Smooth muscle cell of the brain vasculature (primary cell): Measurements from ENCODE around the gene CELF2.

Source experiments
- DNase-seq: peaks from one replicate; pipeline ENCODE4 v3.0.0-alpha.2; 2012; ENCODE audit warnings: low read depth, low spot score

Gene CELF2

DNA sequence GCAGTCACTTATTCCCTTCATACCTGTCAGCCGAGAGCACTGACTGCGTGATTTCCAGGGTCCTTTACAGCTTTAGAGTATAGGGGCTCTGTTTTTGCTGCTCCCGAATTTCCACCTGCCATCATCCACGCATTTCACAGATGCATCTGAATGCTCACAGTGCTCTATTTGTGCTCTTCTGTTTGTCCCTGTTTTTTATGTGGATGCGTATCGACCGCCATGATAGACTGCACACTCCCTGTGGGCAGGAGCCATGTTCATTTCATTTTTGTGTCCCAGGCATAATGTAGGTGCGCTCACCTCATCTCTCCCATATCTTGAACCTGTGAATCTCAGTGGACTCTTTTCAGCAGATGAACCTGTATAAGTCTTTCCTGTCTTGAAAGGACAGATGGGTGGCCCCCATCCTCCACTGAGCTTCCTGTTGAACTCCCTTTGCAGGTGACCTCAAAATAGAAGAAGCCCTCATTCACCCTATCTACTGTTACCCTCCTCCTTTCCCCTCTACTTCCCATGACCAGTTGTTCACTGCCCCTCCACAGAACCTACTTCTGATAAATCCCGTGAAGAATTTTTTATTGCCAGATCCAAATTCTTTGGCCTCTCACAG lies 228.4 kb downstream of the CELF2 start:
- no peak for DNase-seq

DNA sequence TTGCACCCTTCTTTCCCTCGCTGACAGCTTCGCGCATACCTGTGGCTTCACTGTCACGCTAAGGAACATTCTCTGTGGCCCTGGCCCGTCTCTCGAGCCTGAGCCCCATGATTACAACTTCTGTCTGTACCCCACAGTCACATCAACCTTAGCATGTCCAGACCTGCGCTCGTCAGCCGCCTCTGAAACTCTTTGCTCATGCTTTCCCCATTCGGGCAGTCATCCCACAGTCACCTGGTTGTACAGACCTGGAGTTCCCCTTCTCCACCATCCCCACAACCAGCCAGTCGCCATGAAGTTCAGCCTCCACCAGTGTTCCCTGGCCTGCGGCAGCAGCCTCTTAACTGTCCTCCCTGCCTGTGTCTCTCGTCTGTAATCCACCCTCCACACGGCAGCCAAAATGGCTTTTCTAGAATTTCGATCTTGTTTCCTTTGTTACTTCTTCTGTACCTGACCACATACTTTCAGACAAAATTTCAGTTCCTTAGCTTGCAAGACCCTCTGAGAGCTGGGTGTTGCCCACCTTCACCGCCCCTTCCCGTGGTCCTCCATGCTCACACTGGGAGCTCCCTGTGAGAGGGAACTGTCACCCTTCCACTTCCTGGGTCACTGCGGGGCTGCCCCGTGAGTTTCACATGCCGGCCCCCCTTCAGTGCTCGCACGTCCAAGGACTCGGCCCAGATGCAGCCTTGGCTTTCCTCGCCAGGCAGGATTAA lies 229.2 kb downstream of the CELF2 start:
- DNase-seq = no peak

DNA sequence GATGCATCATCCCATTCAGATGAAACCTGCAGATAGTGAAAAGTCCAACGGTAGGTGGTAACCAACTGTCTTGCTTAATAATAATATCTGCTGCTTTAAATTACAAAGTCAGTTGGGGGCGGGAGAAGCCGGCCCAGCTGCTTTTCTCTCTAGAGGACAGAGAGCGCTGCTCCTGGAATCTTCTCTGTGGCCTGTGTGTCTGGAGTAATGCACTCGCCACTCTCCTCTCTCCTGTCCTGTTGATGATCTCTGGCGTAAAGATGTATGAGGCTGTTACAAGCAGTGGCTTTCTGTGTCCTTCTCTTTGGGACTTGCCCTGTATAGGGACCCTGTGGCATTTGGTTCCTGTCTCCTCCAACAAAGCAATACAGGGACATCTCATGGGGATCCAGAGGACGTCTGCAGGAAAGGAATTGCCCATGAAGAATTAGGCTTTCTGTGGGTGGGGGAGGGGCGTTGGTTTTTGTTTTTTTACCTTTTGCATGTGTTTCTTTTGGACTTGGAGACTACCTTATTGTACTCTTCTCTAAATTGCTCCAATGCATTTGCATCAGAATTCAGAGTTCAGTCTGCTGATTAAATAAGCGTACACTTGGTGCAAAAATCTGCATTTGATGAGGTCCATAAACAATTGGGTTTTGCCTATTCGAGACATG lies 231.6 kb downstream of the CELF2 start:
- DNase-seq = no peak

DNA sequence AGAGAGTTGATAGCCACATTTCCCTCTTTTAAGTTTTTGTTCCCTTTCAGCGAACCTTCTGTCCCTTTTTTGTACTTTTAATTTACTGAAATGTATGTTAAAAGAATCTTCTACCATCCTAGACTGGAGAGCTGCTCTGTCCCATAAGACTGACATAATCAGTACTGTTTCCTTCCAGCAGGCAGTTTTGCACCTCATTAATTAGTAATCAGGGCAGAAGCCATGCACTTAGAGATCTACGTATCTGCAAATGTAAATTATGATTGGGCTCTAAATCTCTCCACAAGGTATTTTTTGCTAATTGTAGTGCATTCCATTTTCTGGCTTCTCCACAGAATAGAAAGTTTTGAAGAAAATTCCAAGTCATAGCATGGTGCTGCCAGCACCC lies 232.1 kb downstream of the CELF2 start:
- no peak for DNase-seq

DNA sequence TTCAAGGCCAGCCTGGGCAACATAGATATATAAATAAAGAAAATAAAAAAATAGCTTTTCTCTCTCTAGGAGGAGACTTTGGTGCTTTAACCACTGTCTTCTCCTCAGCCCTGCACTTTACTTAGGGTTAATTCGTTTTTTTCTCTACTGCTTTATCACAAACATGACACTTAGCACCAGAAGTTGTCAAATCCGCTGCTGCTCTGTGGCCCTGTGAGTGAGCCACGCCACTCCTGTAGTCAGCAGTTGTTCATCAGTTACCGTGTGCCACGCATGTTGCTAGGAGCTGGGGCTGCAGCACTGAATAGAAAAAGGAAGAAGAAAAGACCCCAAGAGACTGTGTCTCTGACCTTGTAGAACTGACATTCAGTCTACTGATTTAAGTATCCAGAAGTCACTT lies 232.6 kb downstream of the CELF2 start:
- DNase-seq = no peak

DNA sequence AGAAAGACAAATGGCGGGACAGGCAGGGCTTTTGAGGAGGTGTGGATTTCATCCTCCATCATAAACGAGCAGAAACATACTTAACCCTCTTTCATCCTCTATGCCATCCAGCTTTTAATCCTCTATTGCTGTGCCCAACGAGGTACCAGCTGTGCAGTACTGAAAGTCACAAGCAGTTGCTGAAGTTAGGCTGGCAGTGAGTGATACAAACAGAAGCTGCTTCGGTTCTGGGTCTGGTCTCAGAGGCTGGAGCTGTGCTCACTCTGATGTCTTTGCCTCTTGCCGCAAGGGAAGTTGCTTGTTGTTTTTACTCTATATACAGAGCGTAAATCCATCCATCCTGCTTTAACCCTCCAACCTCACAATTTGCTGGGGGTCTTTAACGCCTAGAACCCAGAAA lies 235.2 kb downstream of the CELF2 start:
- no peak for DNase-seq

DNA sequence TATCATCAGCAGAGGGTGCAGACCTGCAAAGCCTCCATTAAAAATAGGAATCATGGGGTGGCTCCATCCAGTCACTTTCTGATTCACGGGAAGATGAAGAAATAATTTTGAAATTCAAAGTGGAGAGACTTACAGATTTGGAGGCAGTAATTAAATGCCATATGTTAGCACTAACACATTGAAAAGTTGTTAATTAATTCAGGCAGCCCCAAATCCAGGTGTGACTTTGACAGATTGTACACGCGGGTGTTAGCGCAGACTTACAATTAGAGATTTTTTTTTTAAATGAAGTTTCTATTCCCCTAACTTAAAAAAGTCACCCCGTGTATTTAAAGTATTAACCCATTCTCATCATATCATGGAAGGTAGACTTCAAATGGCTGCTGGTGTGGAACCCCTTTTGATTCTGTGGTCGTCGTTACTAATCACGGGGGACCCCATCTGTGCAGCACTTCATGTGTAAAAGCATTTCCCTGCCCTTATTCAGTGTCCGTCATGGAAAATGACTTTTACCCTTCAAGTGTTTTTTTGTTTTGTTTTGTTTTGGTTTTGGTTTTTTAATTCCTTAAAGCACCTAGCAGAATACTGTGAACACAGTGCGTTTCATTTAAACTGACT lies 235.8 kb downstream of the CELF2 start:
- no peak for DNase-seq

DNA sequence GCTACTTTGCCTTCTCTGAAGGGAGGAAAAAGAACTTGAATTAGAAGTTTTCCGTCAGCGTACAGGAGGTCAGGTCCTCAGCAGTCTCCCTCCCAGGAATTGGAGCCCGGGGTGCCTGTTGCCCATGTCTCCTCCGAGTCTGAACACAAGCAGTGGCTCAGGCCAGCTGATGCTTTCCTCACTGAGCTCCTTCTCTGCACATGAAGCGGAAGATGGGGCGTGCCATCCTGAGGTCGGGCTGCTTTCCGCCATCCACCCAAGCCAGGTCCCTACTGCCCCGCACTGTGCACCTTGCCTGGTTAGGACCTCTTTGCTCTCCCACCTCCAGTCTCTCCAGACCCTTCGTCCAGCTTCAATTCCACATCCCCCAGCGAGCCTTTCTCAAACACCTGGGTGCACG lies 237.5 kb downstream of the CELF2 start:
- DNase-seq = no peak

DNA sequence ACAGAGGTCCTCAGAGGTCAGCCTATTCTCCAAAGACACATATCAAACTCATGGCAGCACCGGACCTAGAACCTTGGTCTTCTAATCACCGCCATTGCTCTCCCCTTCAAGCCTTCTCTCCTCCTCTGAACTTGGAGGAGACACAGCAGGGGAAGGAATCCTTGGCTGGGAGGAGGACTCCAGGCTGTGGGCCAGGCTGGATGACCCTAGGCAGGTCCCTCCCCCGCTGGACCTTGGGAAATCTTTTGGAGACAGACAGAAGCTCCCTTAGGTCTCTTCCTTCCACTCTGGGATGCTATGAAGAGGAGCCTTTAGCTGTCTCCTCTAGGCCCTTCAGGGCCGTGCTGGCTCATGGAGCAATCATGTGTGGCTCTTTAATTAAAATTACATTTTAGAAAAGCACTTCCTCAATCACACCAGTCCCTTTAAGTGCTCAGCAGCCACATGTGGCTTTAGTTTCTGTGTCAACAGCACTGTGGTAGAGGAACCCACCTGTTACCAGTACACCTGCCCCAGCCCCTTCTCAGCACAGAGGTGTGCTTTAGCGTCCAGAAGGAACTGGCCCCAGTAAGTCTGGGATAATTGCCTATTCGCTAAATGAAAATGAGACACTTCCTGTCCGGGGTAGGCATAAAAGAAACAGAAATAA lies 238.2 kb downstream of the CELF2 start:
- DNase-seq = no peak

DNA sequence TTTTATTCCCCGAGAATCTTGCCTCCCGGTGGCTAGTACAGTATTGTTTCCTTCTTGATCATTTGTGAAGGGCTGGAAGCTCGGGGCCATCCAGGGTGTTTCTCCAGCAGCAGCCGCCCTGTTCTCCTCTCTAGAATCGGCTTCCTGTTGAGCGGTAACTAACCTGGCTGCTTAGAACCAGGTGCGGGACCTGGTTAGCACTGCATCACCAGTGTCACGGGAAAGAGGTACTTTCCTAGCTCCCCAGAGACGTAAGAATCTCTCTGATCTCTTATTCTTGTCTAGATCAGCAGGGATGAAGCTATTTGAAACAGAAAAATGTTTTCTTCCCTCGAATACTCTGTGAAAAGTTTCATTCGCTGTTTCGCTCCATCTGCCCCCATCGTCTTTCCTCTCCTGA lies 239.2 kb downstream of the CELF2 start:
- DNase-seq = no peak

DNA sequence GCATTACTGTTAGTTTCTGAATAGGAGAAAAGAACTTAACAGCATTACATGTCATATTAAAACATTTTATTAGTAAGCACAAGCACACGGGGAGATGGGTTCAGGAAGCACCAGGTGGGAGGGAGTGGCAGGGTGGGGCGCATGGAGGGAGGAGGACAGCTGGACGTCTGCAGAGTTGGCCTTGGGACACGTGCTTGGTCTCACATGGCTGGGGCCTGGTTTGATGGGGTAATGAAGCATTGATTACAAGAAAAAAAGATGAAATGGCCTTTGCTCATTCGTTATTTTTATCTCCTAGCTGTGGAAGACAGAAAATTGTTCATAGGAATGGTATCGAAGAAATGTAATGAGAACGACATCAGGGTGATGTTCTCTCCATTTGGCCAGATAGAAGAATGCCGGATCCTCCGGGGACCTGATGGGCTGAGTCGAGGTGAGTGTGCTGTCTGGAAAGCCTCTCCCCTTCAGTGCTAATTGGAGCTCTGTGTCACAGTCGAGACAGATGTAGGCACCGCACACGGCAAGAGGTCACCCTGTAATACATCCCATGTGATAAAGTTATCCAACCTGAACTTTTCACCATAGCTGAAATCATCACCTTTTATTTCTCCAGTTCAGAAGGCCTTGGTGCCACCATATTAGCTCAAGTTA lies 239.9 kb downstream of the CELF2 start:
- DNase-seq = no peak

DNA sequence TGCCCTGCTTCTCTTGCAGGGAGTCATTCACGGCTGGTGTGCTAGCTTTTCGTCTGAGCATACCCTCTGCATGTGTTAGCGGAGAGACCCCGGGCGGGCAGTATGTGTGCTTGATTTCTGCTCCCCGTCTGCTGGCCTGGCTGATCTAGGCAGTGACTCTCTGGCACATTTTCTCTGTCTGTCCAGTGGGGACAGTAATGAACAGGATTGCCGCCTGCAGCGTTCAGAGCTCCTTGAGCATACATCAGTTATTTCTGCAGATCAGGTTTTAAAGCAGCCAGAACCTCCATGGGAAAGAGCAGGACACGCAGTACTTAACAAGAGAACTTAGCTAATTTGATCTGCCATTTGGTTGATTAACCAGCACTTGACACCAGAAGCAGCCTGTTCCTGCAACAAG lies 242.5 kb downstream of the CELF2 start:
- DNase-seq = no peak

DNA sequence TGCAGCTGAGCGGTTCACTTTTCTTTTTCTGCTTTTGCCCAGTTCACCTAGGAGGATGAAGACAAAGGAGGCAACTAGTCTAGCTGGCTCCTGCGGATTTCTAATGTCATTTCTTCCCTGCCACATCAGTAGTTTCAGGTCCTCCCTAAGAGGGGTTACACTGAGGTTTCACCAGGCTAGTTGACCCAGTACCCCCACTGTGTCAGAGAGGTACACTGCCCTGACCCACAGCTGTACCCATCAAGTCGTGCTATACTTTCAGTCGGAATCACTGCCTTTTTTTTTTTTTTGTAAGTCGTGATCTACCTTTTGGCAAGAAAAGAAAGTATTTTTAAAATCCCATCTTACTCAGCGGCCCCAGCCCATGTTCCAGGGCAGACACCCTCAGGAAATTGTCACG lies 243.5 kb downstream of the CELF2 start:
- no peak for DNase-seq

DNA sequence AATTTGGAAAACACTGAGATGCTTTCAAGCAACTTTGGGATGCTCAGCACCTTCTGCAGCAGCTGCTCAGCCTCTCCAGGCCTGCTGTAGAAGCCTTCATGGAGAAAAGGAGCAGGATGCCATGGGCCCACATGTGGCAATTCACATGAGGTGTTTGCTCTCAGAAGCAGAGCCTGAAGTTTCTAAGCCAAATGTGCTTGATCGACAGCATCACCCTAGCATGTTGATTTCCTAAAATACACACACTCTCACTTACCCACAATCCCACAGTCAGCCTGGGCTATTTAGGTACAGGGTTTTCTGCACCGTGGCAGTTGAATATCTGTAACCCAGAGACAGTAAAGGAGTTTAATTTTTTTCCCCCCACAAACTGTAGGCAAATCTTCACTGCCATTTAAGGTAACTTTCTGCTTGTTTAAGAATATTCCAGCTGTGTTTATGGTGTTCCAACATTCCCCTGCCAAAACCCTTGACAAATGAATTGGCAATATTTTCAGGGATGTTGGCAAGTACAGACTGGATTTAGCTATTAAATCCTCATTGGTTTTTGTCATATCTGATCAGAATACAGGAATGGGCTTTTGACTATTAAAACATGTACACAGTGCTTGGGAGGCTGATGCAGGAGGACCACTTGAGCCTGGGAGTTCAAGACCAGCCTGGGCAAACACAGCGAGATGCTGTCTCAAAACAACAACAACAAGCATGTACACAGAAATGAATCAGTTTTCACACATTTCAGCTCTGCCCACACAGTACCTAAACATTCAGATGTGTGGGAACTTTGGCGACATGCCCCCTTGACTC lies 244.2 kb downstream of the CELF2 start:
- no peak for DNase-seq

DNA sequence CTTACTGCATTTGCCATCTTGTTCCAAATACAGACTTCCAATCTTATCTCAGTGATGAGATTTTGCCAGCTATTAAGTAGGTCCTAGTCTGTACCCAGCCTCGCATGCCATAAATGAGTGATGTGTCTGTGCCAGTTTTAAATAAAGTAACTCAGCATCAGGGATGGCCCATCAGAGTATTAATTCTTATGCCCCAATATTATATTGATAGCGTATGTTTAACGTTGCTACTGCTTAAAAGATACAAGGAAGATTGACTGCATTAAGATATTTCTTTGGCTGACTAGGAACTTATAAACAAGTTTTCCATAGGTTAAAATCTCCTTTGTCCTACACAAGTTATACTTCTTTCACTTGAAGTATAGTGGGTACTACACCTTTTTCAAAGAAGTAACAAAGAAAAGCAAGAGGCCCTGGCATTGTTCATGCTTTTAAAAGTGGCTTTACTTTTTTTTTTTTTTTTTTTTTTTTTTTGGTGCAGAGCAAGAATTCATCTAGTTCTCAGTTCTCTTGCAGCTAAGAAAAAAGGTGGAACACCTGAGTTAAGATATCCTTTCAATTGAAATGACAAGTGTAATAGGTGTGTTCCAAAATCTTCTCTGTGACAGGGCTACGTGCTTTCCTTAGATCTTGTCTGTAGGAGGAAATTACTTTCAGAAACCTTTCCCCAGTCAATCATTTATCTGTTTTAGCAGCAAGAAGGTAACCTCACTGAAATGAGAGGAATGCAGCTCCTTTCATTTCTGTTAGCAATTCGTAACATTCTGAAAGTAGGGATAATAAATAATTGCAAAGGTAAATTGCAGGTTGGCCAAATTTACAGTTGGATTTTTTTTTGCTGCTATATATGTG lies 245.0 kb downstream of the CELF2 start:
- DNase-seq = no peak

DNA sequence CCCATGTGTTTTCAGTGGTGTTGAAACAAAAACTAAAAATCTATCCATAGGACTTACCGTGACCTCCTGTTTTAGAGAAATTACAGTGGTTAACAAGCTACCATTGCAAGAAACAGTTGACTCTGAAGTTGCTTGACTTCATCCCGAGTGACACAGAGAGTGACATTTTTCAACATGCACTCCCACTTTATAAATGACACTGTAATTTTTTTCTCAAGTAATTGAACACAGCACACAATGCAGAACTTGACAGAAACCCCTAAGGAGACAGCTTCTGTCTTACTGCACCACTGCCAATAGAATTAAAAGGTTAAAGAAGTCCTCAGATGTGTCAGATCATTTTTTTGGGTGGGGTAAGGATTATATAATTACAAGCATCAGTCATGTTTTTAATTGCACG lies 246.1 kb downstream of the CELF2 start:
- DNase-seq = no peak

DNA sequence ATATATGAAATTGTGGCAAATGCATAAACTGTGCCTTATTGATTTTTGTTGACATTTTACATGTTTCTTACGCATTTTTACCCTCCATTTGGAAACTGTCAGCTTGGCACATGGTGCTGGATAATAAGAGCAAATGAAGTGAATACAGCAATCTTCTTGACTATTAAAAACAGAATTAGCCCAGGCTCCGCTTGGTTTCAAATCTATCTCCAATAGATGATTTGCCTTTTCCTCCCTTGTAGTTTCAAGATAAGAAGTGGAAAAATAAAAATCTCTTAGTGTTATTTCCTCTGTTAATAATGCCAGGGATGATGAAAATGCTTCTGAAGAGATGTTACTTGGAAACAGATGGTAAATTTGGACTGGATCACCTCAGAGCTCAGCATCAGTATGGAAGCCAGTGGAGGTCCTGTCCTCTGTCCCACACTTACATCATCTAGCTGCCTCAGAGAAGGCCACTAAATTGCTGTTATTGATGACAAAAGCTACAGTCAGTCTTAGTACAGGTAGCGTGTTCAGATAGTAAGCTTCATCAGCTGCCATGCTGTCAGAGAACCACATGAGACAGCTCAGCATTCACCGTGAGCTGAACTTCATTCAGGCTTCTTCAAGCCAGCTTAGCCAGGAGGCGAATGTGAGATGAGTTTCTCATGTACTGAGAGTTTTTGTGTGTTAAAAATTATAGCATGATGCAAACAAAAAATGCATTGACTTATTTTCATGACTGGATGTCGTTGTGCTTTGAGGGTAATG lies 246.8 kb downstream of the CELF2 start:
- no peak for DNase-seq

DNA sequence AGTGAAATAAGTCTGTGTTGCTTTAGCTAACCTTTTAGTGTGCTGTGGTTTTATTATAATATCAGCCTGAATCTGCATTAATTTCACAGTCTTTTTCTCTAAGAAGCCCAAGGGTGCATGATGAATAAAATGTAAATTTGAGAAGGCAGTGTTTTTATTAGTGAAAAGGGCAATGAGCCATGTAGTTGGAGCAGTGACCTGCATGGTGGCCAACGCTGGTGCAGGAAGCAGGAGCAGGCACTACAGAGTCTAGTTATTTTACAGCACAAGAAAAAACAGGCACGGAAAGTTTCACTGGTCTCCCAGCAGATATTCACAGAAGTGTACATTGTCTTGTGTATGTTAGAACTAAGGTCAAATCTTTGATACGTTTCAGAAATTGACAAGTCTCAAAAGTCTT lies 247.8 kb downstream of the CELF2 start:
- no peak for DNase-seq

DNA sequence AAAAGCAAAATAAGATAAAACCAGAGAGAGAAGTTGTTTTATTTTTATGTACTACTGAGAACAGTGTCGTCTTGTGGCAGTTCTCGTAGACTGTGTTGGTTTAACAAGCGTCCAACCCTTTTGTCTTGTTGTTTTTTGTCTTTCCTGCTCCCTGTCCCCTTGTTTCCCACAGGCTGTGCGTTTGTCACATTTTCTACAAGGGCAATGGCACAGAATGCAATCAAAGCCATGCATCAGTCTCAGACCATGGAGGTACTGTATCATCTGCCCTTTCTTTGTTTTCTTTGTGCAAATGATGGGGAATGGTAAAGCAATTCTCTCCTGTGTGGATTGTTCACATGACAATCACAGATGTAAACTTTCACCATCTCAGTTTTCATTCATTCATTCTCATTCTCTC lies 248.8 kb downstream of the CELF2 start:
- no peak for DNase-seq
